Activated CD4-positive, alpha-beta T cell treated with anti-CD3 and anti-CD28 coated beads, Interleukin-2, amount 50 U/mL, for 4 hours (primary cell): ENCODE measurements around the gene LGALS8.
"Not testable (repeated sequence)": the region's sequence is repeated elsewhere in the genome, so short reads cannot be mapped to it uniquely, and the experiment has no call there.

ENCODE experiments used
- DNase-seq, 2 experiments: peaks; one replicate each; pipeline ENCODE4 v3.0.0-alpha.2; 2020

LGALS8 gene

GRCh38 chr1:236523704-236524141 is at the start of gene LGALS8:
TSS of gene LGALS8 (plus strand) at chr1:236523982. CDS start at chr1:236526071, 2,089 bp downstream.
- peak; percentile 88 to 89 for DNase-seq

- no peak for DNase-seq
Observed at GRCh38 chr1:236476019-236476418, 47.8 kb upstream of the LGALS8 start.

GRCh38 chr1:236480758-236481436 is 42.9 kb upstream of the LGALS8 start:
- no peak for DNase-seq

- DNase-seq: no peak
Observed at GRCh38 chr1:236484310-236484971, 39.3 kb upstream of the LGALS8 start.

GRCh38 chr1:236486356-236487002 is 37.3 kb upstream of the LGALS8 start:
- no peak for DNase-seq

GRCh38 chr1:236489161-236489560 is 34.6 kb upstream of the LGALS8 start:
- not testable (repeated sequence) for DNase-seq

- DNase-seq: no peak
Observed at GRCh38 chr1:236489710-236490377, 33.9 kb upstream of the LGALS8 start.

- no peak for DNase-seq
Observed at GRCh38 chr1:236491469-236492136, 32.2 kb upstream of the LGALS8 start.

GRCh38 chr1:236492378-236492777 is 31.4 kb upstream of the LGALS8 start:
- no peak for DNase-seq

- DNase-seq: no peak
Observed at GRCh38 chr1:236494082-236494481, 29.7 kb upstream of the LGALS8 start.

GRCh38 chr1:236494586-236495466 is 29.0 kb upstream of the LGALS8 start:
- DNase-seq: no peak

- no peak for DNase-seq
Observed at GRCh38 chr1:236495467-236496112, 28.2 kb upstream of the LGALS8 start.

GRCh38 chr1:236497908-236498307 is 25.9 kb upstream of the LGALS8 start:
- DNase-seq: no peak

GRCh38 chr1:236501093-236501492 is 22.7 kb upstream of the LGALS8 start:
- DNase-seq: no peak

GRCh38 chr1:236502579-236502971 is 21.2 kb upstream of the LGALS8 start:
- DNase-seq: no peak

- no peak for DNase-seq
Observed at GRCh38 chr1:236502972-236503639, 20.7 kb upstream of the LGALS8 start.

GRCh38 chr1:236504338-236504737 is 19.4 kb upstream of the LGALS8 start:
- DNase-seq: not testable (repeated sequence)

- no peak for DNase-seq
Observed at GRCh38 chr1:236507022-236507700, 16.6 kb upstream of the LGALS8 start.

GRCh38 chr1:236508593-236509027 is 15.2 kb upstream of the LGALS8 start:
- no peak for DNase-seq

- no peak for DNase-seq
Observed at GRCh38 chr1:236509203-236509602, 14.6 kb upstream of the LGALS8 start.
